ENCODE data around the gene SACM1L.
"Not testable (repeated sequence)": the region's sequence is repeated elsewhere in the genome, so short reads cannot be mapped to it uniquely, and the experiment has no call there.

The SACM1L gene

GRCh38 chr3:45749036-45749600 is 59.9 kb downstream of the SACM1L start:
- H3K4me2 ChIP-seq (ENCODE audit: low read length); H2AK5ac ChIP-seq (ENCODE audit: low read length); H3K4ac ChIP-seq (ENCODE audit: low read depth, low read length); H3K9ac ChIP-seq (ENCODE audit: low read length); H3K79me2 ChIP-seq (ENCODE audit: control insufficient read depth, insufficient read depth, low read length); H3K79me1 ChIP-seq (ENCODE audit: low read length); DNase-seq; H4K8ac ChIP-seq (ENCODE audit: low read depth, low read length); H3K4me1 ChIP-seq (ENCODE audit: control insufficient read depth, low read depth, low read length); H3K56ac ChIP-seq (ENCODE audit: low read length); H2BK5ac ChIP-seq (ENCODE audit: low read length); H3K4me3 ChIP-seq (ENCODE audit: low read length); H3K23ac ChIP-seq (ENCODE audit: low read length); H3K36me3 ChIP-seq (ENCODE audit: control insufficient read depth, insufficient read depth, low read length); H2BK15ac ChIP-seq (replicated peaks; ENCODE audit: low read depth); H3K18ac ChIP-seq (ENCODE audit: low read length); H3K27ac ChIP-seq (ENCODE audit: low read depth, low read length); H2BK120ac ChIP-seq (ENCODE audit: low read depth, low read length); H3K27me3 ChIP-seq (ENCODE audit: insufficient read depth, low read length, poor library complexity); H4K5ac ChIP-seq (ENCODE audit: low read length): not testable (repeated sequence)
- WGBS (ENCODE audit: extremely low coverage, insufficient coverage, low lambda C conversion rate), result no CpG with 5 or more reads among the region's 4 CpGs

- H2BK5ac ChIP-seq (ENCODE audit: low read length), result no peak overlapping the region
- H2BK120ac ChIP-seq (ENCODE audit: low read depth, low read length), result no peak overlapping the region
- no peak overlapping the region for H4K5ac ChIP-seq (ENCODE audit: low read length)
- no peaks in the 10 kb centered on the region for H3K4me1 ChIP-seq (ENCODE audit: control insufficient read depth, low read depth, low read length)
- no peak overlapping the region for H3K27ac ChIP-seq (ENCODE audit: low read depth, low read length)
- H4K8ac ChIP-seq (ENCODE audit: low read depth, low read length), result no peak overlapping the region
- no peaks in the 10 kb centered on the region for H3K79me2 ChIP-seq (ENCODE audit: control insufficient read depth, insufficient read depth, low read length)
- peaks cover 3% of the 10 kb centered on the region for H3K36me3 ChIP-seq (ENCODE audit: control insufficient read depth, insufficient read depth, low read length)
- no peak overlapping the region for H2AK5ac ChIP-seq (ENCODE audit: low read length)
- H2BK15ac ChIP-seq (replicated peaks; ENCODE audit: low read depth), result no peak overlapping the region
- no peak overlapping the region for H3K18ac ChIP-seq (ENCODE audit: low read length)
- H3K27me3 ChIP-seq (ENCODE audit: insufficient read depth, low read length, poor library complexity), result no peaks in the 10 kb centered on the region
- H3K4me2 ChIP-seq (ENCODE audit: low read length), result no peak overlapping the region
- H3K4me3 ChIP-seq (ENCODE audit: low read length), result no peak overlapping the region
- DNase-seq, result no peak
- no peak overlapping the region for H3K23ac ChIP-seq (ENCODE audit: low read length)
- no peaks in the 10 kb centered on the region for H3K79me1 ChIP-seq (ENCODE audit: low read length)
- H3K56ac ChIP-seq (ENCODE audit: low read length), result no peak overlapping the region
- no CpG with 5 or more reads among the region's 4 CpGs for WGBS (ENCODE audit: extremely low coverage, insufficient coverage, low lambda C conversion rate)
- no peak overlapping the region for H3K4ac ChIP-seq (ENCODE audit: low read depth, low read length)
- H3K9ac ChIP-seq (ENCODE audit: low read length), result no peak overlapping the region
Measured at GRCh38 chr3:45749880-45750279, 60.7 kb downstream of the SACM1L start.

- H3K4me1 ChIP-seq (ENCODE audit: control insufficient read depth, low read depth, low read length), result peaks cover 2% of the 10 kb centered on the region
- no peak overlapping the region for H2BK5ac ChIP-seq (ENCODE audit: low read length)
- H2AK5ac ChIP-seq (ENCODE audit: low read length), result no peak overlapping the region
- H3K4me2 ChIP-seq (ENCODE audit: low read length), result no peak overlapping the region
- H3K56ac ChIP-seq (ENCODE audit: low read length), result no peak overlapping the region
- WGBS (ENCODE audit: extremely low coverage, insufficient coverage, low lambda C conversion rate), result no CpG with 5 or more reads among the region's 7 CpGs
- DNase-seq, result no peak
- no peak overlapping the region for H4K5ac ChIP-seq (ENCODE audit: low read length)
- peaks cover 3% of the 10 kb centered on the region for H3K36me3 ChIP-seq (ENCODE audit: control insufficient read depth, insufficient read depth, low read length)
- H3K79me2 ChIP-seq (ENCODE audit: control insufficient read depth, insufficient read depth, low read length), result no peaks in the 10 kb centered on the region
- H3K4ac ChIP-seq (ENCODE audit: low read depth, low read length), result no peak overlapping the region
- H3K18ac ChIP-seq (ENCODE audit: low read length), result no peak overlapping the region
- H3K9ac ChIP-seq (ENCODE audit: low read length), result no peak overlapping the region
- H3K27ac ChIP-seq (ENCODE audit: low read depth, low read length), result no peak overlapping the region
- no peak overlapping the region for H2BK15ac ChIP-seq (replicated peaks; ENCODE audit: low read depth)
- no peak overlapping the region for H2BK120ac ChIP-seq (ENCODE audit: low read depth, low read length)
- H3K79me1 ChIP-seq (ENCODE audit: low read length), result no peaks in the 10 kb centered on the region
- no peaks in the 10 kb centered on the region for H3K27me3 ChIP-seq (ENCODE audit: insufficient read depth, low read length, poor library complexity)
- no peak overlapping the region for H3K23ac ChIP-seq (ENCODE audit: low read length)
- no peak overlapping the region for H4K8ac ChIP-seq (ENCODE audit: low read depth, low read length)
- H3K4me3 ChIP-seq (ENCODE audit: low read length), result no peak overlapping the region
Measured at GRCh38 chr3:45751537-45752242, 62.5 kb downstream of the SACM1L start.

DNA sequence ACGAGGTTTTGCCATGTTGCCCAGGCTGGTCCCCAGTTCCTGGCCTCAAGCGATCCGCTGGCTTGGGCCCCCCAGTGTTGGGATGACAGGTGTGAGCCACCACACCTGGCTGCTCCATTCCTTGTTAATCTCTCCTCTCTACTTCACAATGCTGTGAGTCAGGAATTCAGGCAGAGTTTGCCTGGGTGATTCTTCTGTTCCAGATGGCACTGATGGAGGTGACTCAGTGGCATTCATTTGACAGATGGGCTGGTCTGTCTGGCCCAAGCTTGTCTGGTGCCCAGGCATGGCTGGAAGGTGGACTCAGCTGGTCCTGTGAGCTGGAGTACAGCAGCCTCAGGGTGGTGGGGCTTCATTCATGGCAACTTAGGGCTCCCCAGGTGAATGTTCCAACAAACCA is 63.9 kb downstream of the SACM1L start:
- Histone ChIP-seq H2BK15ac (replicated peaks; ENCODE audit: low read depth) (no peak overlapping the region), H3K79me2 (ENCODE audit: control insufficient read depth, insufficient read depth, low read length) (no peaks in the 10 kb centered on the region), H2AK5ac (ENCODE audit: low read length) (no peak overlapping the region), H3K4me2 (ENCODE audit: low read length) (no peak overlapping the region), H3K4me1 (ENCODE audit: control insufficient read depth, low read depth, low read length) (peaks cover 2% of the 10 kb centered on the region), H3K79me1 (ENCODE audit: low read length) (no peaks in the 10 kb centered on the region), H3K4ac (ENCODE audit: low read depth, low read length) (no peak overlapping the region), H3K36me3 (ENCODE audit: control insufficient read depth, insufficient read depth, low read length) (no peaks in the 10 kb centered on the region), H3K27ac (ENCODE audit: low read depth, low read length) (no peak overlapping the region), H3K23ac (ENCODE audit: low read length) (no peak overlapping the region), H3K4me3 (ENCODE audit: low read length) (no peak overlapping the region), H3K27me3 (ENCODE audit: insufficient read depth, low read length, poor library complexity) (no peaks in the 10 kb centered on the region), H4K5ac (ENCODE audit: low read length) (no peak overlapping the region), H3K56ac (ENCODE audit: low read length) (no peak overlapping the region), H3K18ac (ENCODE audit: low read length) (no peak overlapping the region), H3K9ac (ENCODE audit: low read length) (no peak overlapping the region), H2BK5ac (ENCODE audit: low read length) (no peak overlapping the region), H2BK120ac (ENCODE audit: low read depth, low read length) (no peak overlapping the region), H4K8ac (ENCODE audit: low read depth, low read length) (no peak overlapping the region)
- WGBS (ENCODE audit: extremely low coverage, insufficient coverage, low lambda C conversion rate), result no CpG with 5 or more reads among the region's 3 CpGs
- no peak for DNase-seq

- Histone ChIP-seq H4K8ac (ENCODE audit: low read depth, low read length) (no peak overlapping the region), H3K4me1 (ENCODE audit: control insufficient read depth, low read depth, low read length) (peaks cover 2% of the 10 kb centered on the region), H2BK120ac (ENCODE audit: low read depth, low read length) (no peak overlapping the region), H2BK15ac (replicated peaks; ENCODE audit: low read depth) (no peak overlapping the region), H3K4me3 (ENCODE audit: low read length) (no peak overlapping the region), H3K4ac (ENCODE audit: low read depth, low read length) (no peak overlapping the region), H2AK5ac (ENCODE audit: low read length) (no peak overlapping the region), H3K27me3 (ENCODE audit: insufficient read depth, low read length, poor library complexity) (no peaks in the 10 kb centered on the region), H3K23ac (ENCODE audit: low read length) (no peak overlapping the region), H3K27ac (ENCODE audit: low read depth, low read length) (no peak overlapping the region), H3K9ac (ENCODE audit: low read length) (no peak overlapping the region), H3K79me2 (ENCODE audit: control insufficient read depth, insufficient read depth, low read length) (no peaks in the 10 kb centered on the region), H3K4me2 (ENCODE audit: low read length) (no peak overlapping the region), H2BK5ac (ENCODE audit: low read length) (no peak overlapping the region), H3K56ac (ENCODE audit: low read length) (no peak overlapping the region), H3K18ac (ENCODE audit: low read length) (no peak overlapping the region), H3K36me3 (ENCODE audit: control insufficient read depth, insufficient read depth, low read length) (no peaks in the 10 kb centered on the region), H4K5ac (ENCODE audit: low read length) (no peak overlapping the region), H3K79me1 (ENCODE audit: low read length) (no peaks in the 10 kb centered on the region)
- no CpG with 5 or more reads among the region's 7 CpGs for WGBS (ENCODE audit: extremely low coverage, insufficient coverage, low lambda C conversion rate)
- no peak for DNase-seq
Measured at GRCh38 chr3:45754461-45754860, 65.3 kb downstream of the SACM1L start.

GRCh38 chr3:45756055-45756454 is 66.9 kb downstream of the SACM1L start:
- H2BK120ac ChIP-seq (ENCODE audit: low read depth, low read length), result no peak overlapping the region
- H3K79me2 ChIP-seq (ENCODE audit: control insufficient read depth, insufficient read depth, low read length), result no peaks in the 10 kb centered on the region
- H3K9ac ChIP-seq (ENCODE audit: low read length), result no peak overlapping the region
- no peak overlapping the region for H4K8ac ChIP-seq (ENCODE audit: low read depth, low read length)
- no peak overlapping the region for H3K23ac ChIP-seq (ENCODE audit: low read length)
- no peak overlapping the region for H3K18ac ChIP-seq (ENCODE audit: low read length)
- H3K56ac ChIP-seq (ENCODE audit: low read length), result no peak overlapping the region
- DNase-seq, result peak; percentile 62
- H2BK5ac ChIP-seq (ENCODE audit: low read length), result no peak overlapping the region
- no peaks in the 10 kb centered on the region for H3K27me3 ChIP-seq (ENCODE audit: insufficient read depth, low read length, poor library complexity)
- no peak overlapping the region for H3K27ac ChIP-seq (ENCODE audit: low read depth, low read length)
- no peak overlapping the region for H3K4me2 ChIP-seq (ENCODE audit: low read length)
- H3K36me3 ChIP-seq (ENCODE audit: control insufficient read depth, insufficient read depth, low read length), result no peaks in the 10 kb centered on the region
- H3K4me3 ChIP-seq (ENCODE audit: low read length), result no peak overlapping the region
- no peak overlapping the region for H2BK15ac ChIP-seq (replicated peaks; ENCODE audit: low read depth)
- WGBS (ENCODE audit: extremely low coverage, insufficient coverage, low lambda C conversion rate), result no CpG with 5 or more reads among the region's 6 CpGs
- H3K4ac ChIP-seq (ENCODE audit: low read depth, low read length), result no peak overlapping the region
- H4K5ac ChIP-seq (ENCODE audit: low read length), result no peak overlapping the region
- H2AK5ac ChIP-seq (ENCODE audit: low read length), result no peak overlapping the region
- H3K4me1 ChIP-seq (ENCODE audit: control insufficient read depth, low read depth, low read length), result peaks cover 2% of the 10 kb centered on the region
- no peaks in the 10 kb centered on the region for H3K79me1 ChIP-seq (ENCODE audit: low read length)

Data from mesendoderm (in vitro differentiated cells).